ENCODE measurements around the gene SCAF4. TPM values are rescaled to one million over a fixed set of nuclear protein-coding genes. Genes with fewer than 3 reads are reported as not detected.
"Not testable (repeated sequence)": the region's sequence is repeated elsewhere in the genome, so short reads cannot be mapped to it uniquely, and the experiment has no call there.

SCAF4 gene
- total RNA-seq, 4 donors from 2014 or later, result 23.2 to 31.0 (median 26.8) TPM

DNA sequence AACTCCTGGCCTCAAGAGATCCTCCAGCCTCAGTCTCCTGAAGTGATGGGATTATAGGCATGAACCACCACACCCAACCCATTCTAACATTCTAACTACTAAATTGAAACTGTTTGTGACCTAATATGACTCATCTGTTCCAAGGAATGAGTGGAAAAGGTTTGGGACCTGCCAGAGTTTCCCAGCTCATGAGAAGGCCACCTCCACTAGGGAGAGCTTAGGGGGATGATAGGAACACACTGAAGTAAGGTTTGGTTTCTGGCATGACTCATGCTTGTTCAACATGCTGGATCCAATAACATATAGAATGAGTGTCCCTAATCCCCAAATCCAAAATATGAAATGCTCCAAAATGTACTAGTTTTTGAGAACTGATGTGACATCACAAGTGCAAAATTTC is 18.9 kb upstream of the SCAF4 start:
- no peak overlapping the region for H3K4me3 ChIP-seq
- no peaks in the 10 kb centered on the region for H3K36me3 ChIP-seq
- intact Hi-C loops (cut with DNase I; ENCODE audit: low total_unique reads) (no loop called here), in situ Hi-C loops (cut with MboI; ENCODE audit: low pct_ligation_motif_present in 1 of 4, low pct_unique_long_range_greater_than_20kb in 1 of 4, low sequenced_read_pairs in 3 of 4) (no loop called here)
- H3K27me3 ChIP-seq, result no peaks in the 10 kb centered on the region
- TF ChIP-seq POLR2A (IDR thresholded peaks at IDR 0.05) (no peak), CTCF (IDR thresholded peaks at IDR 0.05) (no peak), EP300 (IDR thresholded peaks at IDR 0.05; ENCODE audit: low read depth) (no peak)
- H3K27ac ChIP-seq, result no peak overlapping the region
- no peaks in the 10 kb centered on the region for H3K9me3 ChIP-seq
- no peak for DNase-seq
- no peaks in the 10 kb centered on the region for H3K4me1 ChIP-seq

GRCh38 chr21:31744182-31744800 is 12.4 kb upstream of the SCAF4 start:
- no peaks in the 10 kb centered on the region for H3K9me3 ChIP-seq
- H3K4me1 ChIP-seq, result no peaks in the 10 kb centered on the region
- H3K4me3 ChIP-seq, result no peak overlapping the region
- no peaks in the 10 kb centered on the region for H3K36me3 ChIP-seq
- DNase-seq, result no peak
- intact Hi-C loops (cut with DNase I; ENCODE audit: low total_unique reads), result no loop called here
- H3K27me3 ChIP-seq, result no peaks in the 10 kb centered on the region
- in situ Hi-C loops (cut with MboI; ENCODE audit: low pct_ligation_motif_present in 1 of 4, low pct_unique_long_range_greater_than_20kb in 1 of 4, low sequenced_read_pairs in 3 of 4), result no loop called here
- H3K27ac ChIP-seq, result no peak overlapping the region
- WGBS, 2 donors (ENCODE audit: low coverage in 1 of 2), result 53 to 84% methylated on average over 4 to 5 of the region's 5 CpGs
- TF ChIP-seq CTCF (IDR thresholded peaks at IDR 0.05) (no peak), EP300 (IDR thresholded peaks at IDR 0.05; ENCODE audit: low read depth) (no peak), POLR2AphosphoS5 (IDR thresholded peaks at IDR 0.05) (no peak)

- in situ Hi-C loops (cut with MboI; ENCODE audit: low pct_ligation_motif_present in 1 of 4, low pct_unique_long_range_greater_than_20kb in 1 of 4, low sequenced_read_pairs in 3 of 4), result no loop called here
- WGBS, 2 donors (ENCODE audit: low coverage in 1 of 2), result 88 to 95% methylated on average over 1 of the region's 1 CpG
- no peaks in the 10 kb centered on the region for H3K4me1 ChIP-seq
These were observed 11.8 kb upstream of the SCAF4 start for GRCh38 chr21:31743712-31744111.

GRCh38 chr21:31741116-31741515 is 9.2 kb upstream of the SCAF4 start:
- in situ Hi-C loops (cut with MboI; ENCODE audit: low pct_ligation_motif_present in 1 of 4, low pct_unique_long_range_greater_than_20kb in 1 of 4, low sequenced_read_pairs in 3 of 4), result no loop called here
- WGBS, 2 donors (ENCODE audit: low coverage in 1 of 2), result 96 to 98% methylated on average over 5 of the region's 5 CpGs
- no peak overlapping the region for H3K4me3 ChIP-seq

More at GRCh38 chr21:31743712-31744111, 11.8 kb upstream of the SCAF4 start:
- Histone ChIP-seq H3K27ac (no peak overlapping the region), H3K9me3 (no peaks in the 10 kb centered on the region), H3K4me3 (no peak overlapping the region), H3K36me3 (no peaks in the 10 kb centered on the region), H3K27me3 (no peaks in the 10 kb centered on the region)
- TF ChIP-seq CTCF (IDR thresholded peaks at IDR 0.05) (no peak), POLR2AphosphoS5 (IDR thresholded peaks at IDR 0.05) (no peak), POLR2A (IDR thresholded peaks at IDR 0.05) (no peak), EP300 (IDR thresholded peaks at IDR 0.05; ENCODE audit: low read depth) (no peak)
- intact Hi-C loops (cut with DNase I; ENCODE audit: low total_unique reads), result no loop called here
- DNase-seq, result no peak

DNA sequence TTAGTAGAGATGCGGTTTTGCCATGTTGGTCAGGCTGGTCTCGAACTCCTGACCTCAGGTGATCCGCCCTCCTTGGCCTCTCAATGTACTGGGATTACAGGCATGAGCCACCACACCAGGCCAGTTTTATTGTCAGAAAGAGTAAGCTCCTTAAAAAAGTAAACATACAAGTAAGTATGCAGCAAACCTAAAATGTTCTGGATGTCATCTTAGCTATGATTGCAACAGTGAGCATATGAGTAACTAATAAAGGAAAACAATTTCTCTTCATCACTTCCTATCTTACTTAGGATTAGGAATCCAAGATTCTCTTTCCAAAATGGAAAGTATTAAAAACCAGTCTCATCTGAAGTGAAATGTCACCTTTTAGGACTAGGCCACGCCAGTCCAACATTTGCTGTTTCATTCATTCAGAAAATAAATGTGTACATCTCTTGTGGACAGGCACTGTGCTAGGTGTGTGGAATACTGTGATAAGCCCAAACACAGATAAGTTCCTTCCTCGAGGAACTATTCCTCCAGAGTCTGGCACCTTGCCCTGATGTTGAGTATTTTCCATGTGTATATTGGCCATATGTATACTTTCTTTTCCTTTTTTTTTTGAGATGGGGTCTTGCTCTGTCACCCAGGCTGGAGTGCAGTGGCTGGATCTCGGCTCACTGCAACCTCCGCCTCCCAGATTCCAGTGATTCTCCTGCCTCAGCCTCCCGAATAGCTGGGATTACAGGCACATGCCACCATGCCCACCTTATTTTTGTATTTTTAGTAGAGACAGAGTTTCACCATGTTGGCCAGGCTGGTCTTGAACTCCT is 5.9 kb upstream of the SCAF4 start:
- H3K4me1 ChIP-seq, result peaks cover 6 to 11% (median 9%) of the 10 kb centered on the region in 4 donors
- in situ Hi-C loops (cut with MboI; ENCODE audit: low pct_ligation_motif_present in 1 of 4, low pct_unique_long_range_greater_than_20kb in 1 of 4, low sequenced_read_pairs in 3 of 4); DNase-seq; H3K27ac ChIP-seq; H3K9me3 ChIP-seq; H3K4me3 ChIP-seq; H3K36me3 ChIP-seq; H3K27me3 ChIP-seq: not testable (repeated sequence)
- intact Hi-C loops (cut with DNase I; ENCODE audit: low total_unique reads), result loop anchor here (5.0 kb wide), 1 partner anchor 80 kb away; the partner anchor contains the start of gene SOD1
- WGBS, 2 donors (ENCODE audit: low coverage in 1 of 2), result 80 to 89% methylated on average over 6 to 8 of the region's 8 CpGs

More at GRCh38 chr21:31741116-31741515, 9.2 kb upstream of the SCAF4 start:
- Histone ChIP-seq H3K9me3 (no peaks in the 10 kb centered on the region), H3K27ac (no peak overlapping the region), H3K27me3 (no peaks in the 10 kb centered on the region), H3K4me1 (no peaks in the 10 kb centered on the region), H3K36me3 (no peaks in the 10 kb centered on the region)
- TF ChIP-seq CTCF (IDR thresholded peaks at IDR 0.05) (no peak), POLR2A (IDR thresholded peaks at IDR 0.05) (no peak), POLR2AphosphoS5 (IDR thresholded peaks at IDR 0.05) (no peak), EP300 (IDR thresholded peaks at IDR 0.05; ENCODE audit: low read depth) (no peak)
- intact Hi-C loops (cut with DNase I; ENCODE audit: low total_unique reads), result no loop called here
- DNase-seq, result no peak

All from transverse colon (tissue), 4 donors.